H1 (cell line): ENCODE measurements around the gene ZNF625. TPM values are rescaled to one million over a fixed set of nuclear protein-coding genes. Genes with fewer than 3 reads are reported as not detected.

Source experiments
- CTCF ChIA-PET: fragments of 300-600 bp; sonication (Branson Sonifier 250); formaldehyde crosslinking; loops from one replicate; lab custom pipeline; 2021; ENCODE audit not compliant: partially characterized antibody; lab: Charles Lee
- POLR2A ChIA-PET: fragments of 300-600 bp; sonication (Branson Sonifier 250); formaldehyde crosslinking; loops from one replicate; lab custom pipeline; 2021; ENCODE audit warnings: inconsistent platforms; ENCODE audit not compliant: partially characterized antibody; lab: Charles Lee
- DNase-seq, 2 experiments: peaks; one replicate each; pipeline versions ENCODE4 v3.0.0 to v3.0.0-alpha.2; 2010 to 2022; ENCODE audit warnings: low spot score in 2 of 2, low read depth in 1 of 2, mixed read lengths in 1 of 2
- FAIRE-seq: peaks from 2 replicates; lab custom pipeline; 2011; peaks lifted over from hg19 to GRCh38; lab: Jason Lieb, UNC
- H2AFZ ChIP-seq: 2 replicates; pipeline ENCODE4 v1.8.1; 2012; ENCODE audit warnings: low read length, inconsistent platforms
- H2AK5ac ChIP-seq: 2 replicates; pipeline ENCODE4 v1.6.1; 2013; ENCODE audit warnings: low read depth, low read length
- H2BK120ac ChIP-seq: replicated peaks from 2 replicates; pipeline ENCODE3; 2013; ENCODE audit warnings: low read depth, low read length, inconsistent platforms
- H2BK12ac ChIP-seq: 2 replicates; pipeline ENCODE4 v1.6.1; 2013; ENCODE audit warnings: low read depth, low read length
- H2BK15ac ChIP-seq: 2 replicates; pipeline ENCODE4 v1.6.1; 2013; ENCODE audit warnings: low read length
- H2BK20ac ChIP-seq: 2 replicates; pipeline ENCODE4 v1.6.1; 2013; ENCODE audit warnings: low read length
- H2BK5ac ChIP-seq: 2 replicates; pipeline ENCODE4 v1.6.1; 2013; ENCODE audit warnings: low read depth, low read length
- H3K14ac ChIP-seq: 2 replicates; pipeline ENCODE4 v1.6.1; 2013; ENCODE audit warnings: inconsistent platforms; ENCODE audit not compliant: insufficient read length
- H3K18ac ChIP-seq: 2 replicates; pipeline ENCODE4 v1.6.1; 2013; ENCODE audit warnings: low read length; ENCODE audit errors: extremely low read depth
- H3K23ac ChIP-seq: 2 replicates; pipeline ENCODE4 v1.6.1; 2013; ENCODE audit warnings: inconsistent platforms; ENCODE audit not compliant: insufficient read length
- H3K23me2 ChIP-seq: 2 replicates; pipeline ENCODE4 v1.6.1; 2013; ENCODE audit warnings: low read depth, low read length
- H3K27ac ChIP-seq: 2 replicates; pipeline ENCODE4 v1.6.1; 2011; ENCODE audit warnings: low read depth, low read length, inconsistent platforms
- H3K27me3 ChIP-seq, 4 experiments: replicated peaks in 1 of 4; 1 replicate in 1 of 4; 2 replicates in 3 of 4; pipeline versions ENCODE4 v1.6.1 to v1.8.1; 2011 to 2013; ENCODE audit warnings: low read length in 3 of 4, mild to moderate bottlenecking in 3 of 4, inconsistent platforms in 2 of 4, mixed read lengths in 2 of 4, moderate library complexity in 1 of 4; ENCODE audit not compliant: control insufficient read depth in 3 of 4, insufficient read depth in 3 of 4; ENCODE audit errors: extremely low read depth in 1 of 4
- H3K36me3 ChIP-seq, 4 experiments: 2 replicates each; pipeline versions ENCODE4 v1.6.1 to v1.8.1; 2011 to 2013; ENCODE audit warnings: mild to moderate bottlenecking in 4 of 4, low read length in 3 of 4, moderate library complexity in 2 of 4, control low read depth in 1 of 4, inconsistent platforms in 1 of 4; ENCODE audit not compliant: insufficient read depth in 4 of 4, control insufficient read depth in 2 of 4
- H3K4ac ChIP-seq: replicated peaks from 2 replicates; pipeline ENCODE3; 2013; ENCODE audit warnings: low read length, low read depth, mixed read lengths, inconsistent platforms; ENCODE audit not compliant: insufficient read length
- H3K4me1 ChIP-seq, 4 experiments: replicated peaks in 1 of 4; 1 replicate in 1 of 4; 2 replicates in 3 of 4; pipeline versions ENCODE4 v1.6.1 to v1.8.1; 2011 to 2013; ENCODE audit warnings: low read length in 3 of 4, inconsistent platforms in 2 of 4, mixed read lengths in 1 of 4; ENCODE audit not compliant: insufficient read depth in 4 of 4, control insufficient read depth in 3 of 4
- H3K4me2 ChIP-seq, 2 experiments: 2 replicates each; pipeline versions ENCODE4 v1.6.1 to v1.8.1; 2011 to 2013; ENCODE audit warnings: low read depth in 2 of 2, low read length in 2 of 2, control low read depth in 1 of 2, inconsistent platforms in 1 of 2, mild to moderate bottlenecking in 1 of 2; ENCODE audit not compliant: insufficient read depth in 1 of 2
- H3K4me3 ChIP-seq, 4 experiments: fragments of 200-600, 300-600 bp in 1 of 4; sonication (generic), shearing (Covaris generic), sonication (Bioruptor Twin) in 1 of 4; 2 replicates each; pipeline versions ENCODE4 v1.5.1 to v1.8.1; 2011 to 2016; ENCODE audit warnings: low read length in 4 of 4, low read depth in 3 of 4, control low read depth in 2 of 4, inconsistent platforms in 2 of 4, mild to moderate bottlenecking in 2 of 4, mixed read lengths in 1 of 4, moderate library complexity in 1 of 4; ENCODE audit not compliant: insufficient read depth in 2 of 4; ENCODE audit errors: extremely low read depth in 1 of 4
- H3K56ac ChIP-seq: replicated peaks from 2 replicates; pipeline ENCODE3; 2013; ENCODE audit warnings: low read depth, mild to moderate bottlenecking, mixed read lengths, low read length, inconsistent platforms; ENCODE audit not compliant: insufficient read length
- H3K79me1 ChIP-seq: 2 replicates; pipeline ENCODE4 v1.6.1; 2013; ENCODE audit warnings: low read depth, low read length, control low read depth
- H3K79me2 ChIP-seq, 2 experiments: 2 replicates each; pipeline versions ENCODE4 v1.6.1 to v1.8.1; 2012 to 2013; ENCODE audit warnings: low read length in 2 of 2, mild to moderate bottlenecking in 2 of 2, inconsistent platforms in 1 of 2; ENCODE audit not compliant: insufficient read depth in 2 of 2, control insufficient read depth in 1 of 2
- H3K9ac ChIP-seq, 4 experiments: replicated peaks in 1 of 4; 1 replicate in 1 of 4; 2 replicates in 3 of 4; pipeline versions ENCODE4 v1.6.1 to v1.8.1; 2011 to 2013; ENCODE audit warnings: low read depth in 3 of 4, low read length in 3 of 4, control low read depth in 2 of 4, mild to moderate bottlenecking in 2 of 4, moderate library complexity in 2 of 4, inconsistent platforms in 1 of 4; ENCODE audit errors: extremely low read depth in 1 of 4
- H3K9me3 ChIP-seq, 2 experiments: 2 replicates each; pipeline versions ENCODE4 v1.6.1 to v1.8.1; 2012 to 2013; ENCODE audit warnings: mild to moderate bottlenecking in 2 of 2, moderate library complexity in 2 of 2, control low read depth in 1 of 2, inconsistent platforms in 1 of 2, low read depth in 1 of 2, low read length in 1 of 2, mixed read lengths in 1 of 2; ENCODE audit not compliant: insufficient read depth in 2 of 2
- H4K20me1 ChIP-seq, 2 experiments: replicated peaks in 1 of 2; 2 replicates each; pipeline versions ENCODE3 to v1.8.1; 2011 to 2013; ENCODE audit warnings: inconsistent platforms in 2 of 2, low read length in 2 of 2, mild to moderate bottlenecking in 1 of 2; ENCODE audit not compliant: insufficient read depth in 2 of 2, control insufficient read depth in 1 of 2
- H4K5ac ChIP-seq: 2 replicates; pipeline ENCODE4 v1.6.1; 2013; ENCODE audit warnings: low read length, low read depth, mixed read lengths, inconsistent platforms; ENCODE audit not compliant: insufficient read length
- H4K8ac ChIP-seq: 2 replicates; pipeline ENCODE4 v1.8.0; 2013; ENCODE audit warnings: mild to moderate bottlenecking, moderate library complexity, low read length, inconsistent platforms; ENCODE audit not compliant: insufficient read depth; ENCODE audit errors: extremely low read depth
- H4K91ac ChIP-seq: replicated peaks from 2 replicates; pipeline ENCODE3; 2013; ENCODE audit warnings: low read length, mixed read lengths, inconsistent platforms; ENCODE audit not compliant: insufficient read length
- BACH1 ChIP-seq: IDR thresholded peaks from 2 replicates; pipeline ENCODE4 v1.6.1; 2012; ENCODE audit warnings: low read length, improper control_type of control experiment
- CREB1 ChIP-seq: IDR thresholded peaks from 2 replicates; pipeline ENCODE4 v1.6.1; 2012; ENCODE audit warnings: inconsistent platforms
- CTCF ChIP-seq, 3 experiments: IDR thresholded peaks; 1 replicate in 2 of 3; 2 replicates in 1 of 3; pipeline versions ENCODE4 v1.5.1 to v1.6.1; 2011; ENCODE audit warnings: low read length in 3 of 3, mild to moderate bottlenecking in 3 of 3, inconsistent platforms in 2 of 3, low read depth in 1 of 3, moderate library complexity in 1 of 3; ENCODE audit not compliant: insufficient read depth in 1 of 3; ENCODE audit errors: control extremely low read depth in 1 of 3
- EZH2 ChIP-seq: fragments of 200-600 bp; sonication (generic); IDR thresholded peaks from 2 replicates; pipeline ENCODE4 v1.7.1; 2012; ENCODE audit warnings: low read depth, mild to moderate bottlenecking, moderate library complexity, low read length, inconsistent platforms; ENCODE audit not compliant: severe bottlenecking
- FOSL1 ChIP-seq: IDR thresholded peaks from 2 replicates; pipeline ENCODE4 v1.6.1; 2011; ENCODE audit warnings: mild to moderate bottlenecking, low read depth, low read length, moderate library complexity; ENCODE audit not compliant: insufficient read depth
- GABPA ChIP-seq: IDR thresholded peaks from 2 replicates; pipeline ENCODE4 v1.6.1; 2011; ENCODE audit warnings: mild to moderate bottlenecking, low read length, moderate library complexity, borderline replicate concordance; ENCODE audit not compliant: insufficient read depth
- KDM5A ChIP-seq: fragments of 200-600 bp; IDR thresholded peaks from 2 replicates; pipeline ENCODE4 v1.7.1; 2012; ENCODE audit warnings: mild to moderate bottlenecking, low read length, inconsistent platforms, mixed read lengths
- RAD21 ChIP-seq, 2 experiments: IDR thresholded peaks in 1 of 2; conservative IDR thresholded peaks in 1 of 2; 2 replicates each; pipeline ENCODE4 v1.6.1; 2011; ENCODE audit warnings: low read depth in 2 of 2, low read length in 2 of 2, improper control_type of control experiment in 1 of 2, inconsistent platforms in 1 of 2, mild to moderate bottlenecking in 1 of 2, moderate library complexity in 1 of 2
- SAP30 ChIP-seq: fragments of 300-600 bp; sonication (generic); IDR thresholded peaks from 2 replicates; pipeline ENCODE4 v1.7.1; 2012; ENCODE audit warnings: low read length, moderate library complexity, mild to moderate bottlenecking, inconsistent platforms; ENCODE audit not compliant: insufficient read depth, insufficient replicate concordance
- TAF7 ChIP-seq: optimal IDR thresholded peaks from 2 replicates; pipeline ENCODE3; 2011; ENCODE audit warnings: low read depth, mild to moderate bottlenecking, inconsistent platforms, low read length, moderate library complexity, borderline replicate concordance
- TEAD4 ChIP-seq: IDR thresholded peaks from 2 replicates; pipeline ENCODE4 v1.6.1; 2012; ENCODE audit warnings: low read depth, low read length, inconsistent platforms, mixed read lengths
- WGBS, 2 experiments: shearing (Covaris generic) in 1 of 2; methylation state at CpG; one replicate each; pipeline versions ENCODE4 v1.1.6 to v1.1.7; 2013 to 2015; ENCODE audit warnings: low lambda C conversion rate in 2 of 2, mixed read lengths in 2 of 2, inconsistent platforms in 1 of 2, low coverage in 1 of 2, missing lambda C conversion rate in 1 of 2; ENCODE audit not compliant: insufficient replicate concordance in 2 of 2, insufficient coverage in 1 of 2, insufficient read length in 1 of 2; ENCODE audit errors: extremely low coverage in 1 of 2, missing lambda C conversion rate in 1 of 2; 5-methylcytosine and 5-hydroxymethylcytosine counted together
- polyA plus RNA-seq, 7 experiments: library from polyadenylated mRNA; depleted of rRNA in 3 of 7; stranded (reverse) in 5 of 7; unstranded in 2 of 7; fragments of >200 nt in 5 of 7; fragments of 200-250 nt in 2 of 7; gene quantifications; 1 replicate in 5 of 7; 2 replicates in 1 of 7; 4 replicates in 1 of 7; pipeline versions ENCODE4 v1.2.1 to v1.2.3, GENCODE V29; 2011 to 2013; ENCODE audit warnings: missing spikeins in 2 of 7, mixed read lengths in 2 of 7
- total RNA-seq: library from RNA; stranded (reverse); fragmentation: NEBNext Ultra II Directional; extraction: Animal tissue kit (Norgen Biotek cat#: 25700); gene quantifications from 2 replicates; pipeline ENCODE4 v1.2.1, GENCODE V29; 2021

The ZNF625 gene
- total and polyA plus RNA-seq, 2 of the 8 experiments (the other 6 are each of a cell fraction or from before 2014, with no cell fraction given) = 2.5 to 26.8 TPM

GRCh38 chr19:12166626-12167025, 10.1 kb upstream of the ZNF625 start:
- H2AFZ ChIP-seq = no peak overlapping the region
- TF ChIP-seq FOSL1 = no peak
- no peak for TF ChIP-seq CTCF (IDR thresholded peaks at IDR 0.05; ENCODE audit: control extremely low read depth in 1 of 3, insufficient read depth in 1 of 3, low read depth in 1 of 3, low read length in 3 of 3)
- TF ChIP-seq TEAD4 = no peak
- no peak for TF ChIP-seq GABPA
- no peak for TF ChIP-seq TAF7
- no peak for TF ChIP-seq EZH2
- TF ChIP-seq RAD21 (IDR thresholded peaks at IDR 0.05 in 1 of 2, conservative IDR thresholded peaks at IDR 0.05 in 1 of 2; ENCODE audit: low read depth in 2 of 2, low read length in 2 of 2) = no peak
- no peak for TF ChIP-seq CREB1
- TF ChIP-seq SAP30 = no peak
- TF ChIP-seq BACH1 = no peak
- TF ChIP-seq KDM5A = no peak

More at GRCh38 chr19:12166626-12167025, 10.1 kb upstream of the ZNF625 start:
- Histone ChIP-seq H2BK15ac (no peak overlapping the region), H3K56ac (no peak overlapping the region), H2BK20ac (no peak overlapping the region), H3K9ac (no peak overlapping the region), H3K4me1 (peaks cover 0 to 3% (median 1%) of the 10 kb centered on the region in 4 experiments; a peak in 2 of 7 replicates), H3K4ac (no peak overlapping the region), H3K27ac (no peak overlapping the region), H3K79me1 (peaks cover 3% of the 10 kb centered on the region; the same call in 1 of the 2 replicates), H3K14ac (no peak overlapping the region), H3K36me3 (no peaks in the 10 kb centered on the region; a peak in 1 of 8 replicates), H3K23me2 (peaks cover 6% of the 10 kb centered on the region), H3K4me3 (no peak overlapping the region), H4K91ac (no peak overlapping the region), H3K27me3 (no peaks in the 10 kb centered on the region), H3K9me3 (no peaks in the 10 kb centered on the region), H3K23ac (no peak overlapping the region), H3K4me2 (no peak overlapping the region), H2BK5ac (no peak overlapping the region), H2AK5ac (no peak overlapping the region), H2BK120ac (no peak overlapping the region), H4K8ac (no peak overlapping the region), H3K79me2 (peaks cover 0 to 38% of the 10 kb centered on the region in 2 experiments; a peak in 3 of 4 replicates), H4K20me1 (peaks cover 2 to 4% of the 10 kb centered on the region in 2 experiments), H2BK12ac (no peak overlapping the region), H4K5ac (no peak overlapping the region), H3K18ac (no peak overlapping the region)
- FAIRE-seq (no peak), DNase-seq (no peak)
- ChIA-PET POLR2A (no interaction called here), CTCF (no interaction called here)
- 100% methylated on average over 1 of the region's 1 CpG; no CpG with 5 or more reads in 1 of the 2 experiments for WGBS, 2 experiments
